ENCODE data around the gene IL15. TPM values are rescaled to one million over a fixed set of nuclear protein-coding genes. Genes with fewer than 3 reads are reported as not detected.
"Not testable (repeated sequence)": the region's sequence is repeated elsewhere in the genome, so short reads cannot be mapped to it uniquely, and the experiment has no call there.

IL15 gene, protein sequence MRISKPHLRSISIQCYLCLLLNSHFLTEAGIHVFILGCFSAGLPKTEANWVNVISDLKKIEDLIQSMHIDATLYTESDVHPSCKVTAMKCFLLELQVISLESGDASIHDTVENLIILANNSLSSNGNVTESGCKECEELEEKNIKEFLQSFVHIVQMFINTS
- 3.8 TPM in 2 replicates for total RNA-seq
- long read RNA-seq, transcript IL15-202 (8 exons, 1,447 nt): minor isoform, 7 of 34 reads
- long read RNA-seq, transcript IL15-201 (8 exons, 2,472 nt): major isoform, 9 of 34 reads
- long read RNA-seq, partial matches to known transcripts: 1 of 34 reads
- long read RNA-seq, other reads (novel, unspliced or antisense): 14 of 34 reads

- Mint-ChIP-seq H3K27ac (ENCODE audit: unreplicated experiment) (peak within 1 kb of the TSS; percentile 93), H3K27me3 (ENCODE audit: unreplicated experiment) (no peaks in the 10 kb centered on the region)
- DNase-seq (ENCODE audit: extremely low spot score, unreplicated experiment): peak; percentile 88
These were observed at the start of gene IL15 for GRCh38 chr4:141636082-141636770. TSS of gene IL15 (plus strand) at chr4:141636583. CDS start at chr4:141719465, 82,882 bp downstream.

DNA sequence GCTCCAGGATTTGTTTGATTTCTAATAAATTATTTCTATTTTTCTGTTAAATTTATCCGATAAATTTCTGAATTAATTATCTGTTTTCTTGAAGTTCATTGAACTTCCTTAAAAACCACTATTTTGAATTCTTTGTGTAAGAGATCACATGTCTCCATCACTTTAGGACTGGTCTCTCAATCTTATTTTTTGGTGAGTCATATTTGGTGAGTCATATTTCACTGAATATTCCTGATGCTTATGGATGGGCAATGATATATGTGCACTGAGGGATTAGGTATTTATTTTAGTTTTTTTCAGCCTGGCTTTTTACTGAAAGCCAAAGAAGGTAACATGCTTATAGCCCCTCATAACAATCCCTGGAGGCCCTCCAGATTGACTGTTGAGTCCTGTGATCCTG is 48.5 kb upstream of the IL15 start:
- no peak for DNase-seq (ENCODE audit: extremely low spot score, unreplicated experiment)
- Mint-ChIP-seq H3K36me3 (ENCODE audit: unreplicated experiment) (peaks cover 2% of the 10 kb centered on the region), H3K27ac (ENCODE audit: unreplicated experiment) (no peak overlapping the region), H3K4me1 (ENCODE audit: unreplicated experiment) (no peaks in the 10 kb centered on the region), H3K9me3 (ENCODE audit: unreplicated experiment) (peaks cover 33% of the 10 kb centered on the region), H3K27me3 (ENCODE audit: unreplicated experiment) (no peaks in the 10 kb centered on the region), H3K4me3 (ENCODE audit: unreplicated experiment) (no peak overlapping the region)
- TF ChIP-seq, protein P1, sequence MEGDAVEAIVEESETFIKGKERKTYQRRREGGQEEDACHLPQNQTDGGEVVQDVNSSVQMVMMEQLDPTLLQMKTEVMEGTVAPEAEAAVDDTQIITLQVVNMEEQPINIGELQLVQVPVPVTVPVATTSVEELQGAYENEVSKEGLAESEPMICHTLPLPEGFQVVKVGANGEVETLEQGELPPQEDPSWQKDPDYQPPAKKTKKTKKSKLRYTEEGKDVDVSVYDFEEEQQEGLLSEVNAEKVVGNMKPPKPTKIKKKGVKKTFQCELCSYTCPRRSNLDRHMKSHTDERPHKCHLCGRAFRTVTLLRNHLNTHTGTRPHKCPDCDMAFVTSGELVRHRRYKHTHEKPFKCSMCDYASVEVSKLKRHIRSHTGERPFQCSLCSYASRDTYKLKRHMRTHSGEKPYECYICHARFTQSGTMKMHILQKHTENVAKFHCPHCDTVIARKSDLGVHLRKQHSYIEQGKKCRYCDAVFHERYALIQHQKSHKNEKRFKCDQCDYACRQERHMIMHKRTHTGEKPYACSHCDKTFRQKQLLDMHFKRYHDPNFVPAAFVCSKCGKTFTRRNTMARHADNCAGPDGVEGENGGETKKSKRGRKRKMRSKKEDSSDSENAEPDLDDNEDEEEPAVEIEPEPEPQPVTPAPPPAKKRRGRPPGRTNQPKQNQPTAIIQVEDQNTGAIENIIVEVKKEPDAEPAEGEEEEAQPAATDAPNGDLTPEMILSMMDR (IDR thresholded peaks at IDR 0.05): no peak

More at GRCh38 chr4:141636082-141636770, at the start of gene IL15:
- Mint-ChIP-seq H3K36me3 (ENCODE audit: unreplicated experiment) (no peaks in the 10 kb centered on the region), H3K9me3 (ENCODE audit: unreplicated experiment) (no peaks in the 10 kb centered on the region), H3K4me3 (ENCODE audit: unreplicated experiment) (peak within 1 kb of the TSS; percentile 97), H3K4me1 (ENCODE audit: unreplicated experiment) (peaks cover 30% of the 10 kb centered on the region)
- TF ChIP-seq, protein P1 (IDR thresholded peaks at IDR 0.05): no peak

DNA sequence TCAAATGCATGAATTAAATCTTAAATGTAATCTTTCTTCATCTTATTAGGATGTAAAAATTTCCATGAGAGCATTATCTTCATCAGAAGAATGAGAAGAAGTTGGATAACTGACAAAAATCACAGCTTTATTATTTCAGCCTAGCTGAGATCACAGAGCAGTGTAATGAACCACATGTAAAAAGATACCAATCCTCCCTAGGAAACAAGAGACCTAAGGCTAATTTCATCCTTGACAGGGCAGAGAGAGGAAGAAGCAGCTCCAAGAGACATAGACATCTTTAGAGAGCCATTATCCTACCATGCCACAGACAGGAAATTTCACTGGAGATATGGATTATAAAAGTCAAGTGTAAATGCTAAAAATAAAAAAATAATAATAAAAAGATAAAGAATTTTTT is 40.9 kb upstream of the IL15 start:
- Mint-ChIP-seq H3K4me3 (ENCODE audit: unreplicated experiment) (no peak overlapping the region), H3K27me3 (ENCODE audit: unreplicated experiment) (no peaks in the 10 kb centered on the region), H3K27ac (ENCODE audit: unreplicated experiment) (no peak overlapping the region), H3K36me3 (ENCODE audit: unreplicated experiment) (no peaks in the 10 kb centered on the region), H3K4me1 (ENCODE audit: unreplicated experiment) (peaks cover 9% of the 10 kb centered on the region), H3K9me3 (ENCODE audit: unreplicated experiment) (peaks cover 4% of the 10 kb centered on the region)
- TF ChIP-seq, protein P1 (IDR thresholded peaks at IDR 0.05): no peak
- DNase-seq (ENCODE audit: extremely low spot score, unreplicated experiment): no peak

GRCh38 chr4:141599853-141600252 is 36.5 kb upstream of the IL15 start:
- peaks cover 9% of the 10 kb centered on the region for H3K4me1 Mint-ChIP-seq (ENCODE audit: unreplicated experiment)

DNA sequence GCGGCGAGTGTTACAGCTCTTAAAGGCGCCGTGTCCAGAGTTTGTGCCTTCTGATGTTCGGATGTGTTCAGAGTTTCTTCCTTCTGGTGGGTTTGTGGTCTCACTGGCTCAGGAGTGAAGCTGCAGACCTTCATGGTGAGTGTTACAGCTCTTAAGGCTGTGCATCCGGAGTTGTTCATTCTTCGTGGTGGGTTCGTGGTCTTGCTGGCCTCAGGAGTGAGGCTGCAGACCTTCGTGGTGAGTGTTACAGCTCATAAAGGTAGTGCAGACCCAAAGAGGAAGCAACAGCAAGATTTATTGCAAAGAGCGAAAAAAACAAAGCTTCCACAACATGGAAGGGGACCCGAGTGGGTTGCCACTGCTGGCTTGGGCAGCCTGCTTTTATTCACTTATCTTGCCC is 31.7 kb upstream of the IL15 start:
- not testable (repeated sequence) for H3K4me1 Mint-ChIP-seq (ENCODE audit: unreplicated experiment); DNase-seq (ENCODE audit: extremely low spot score, unreplicated experiment)

More at GRCh38 chr4:141599853-141600252, 36.5 kb upstream of the IL15 start:
- no peaks in the 10 kb centered on the region for H3K36me3 Mint-ChIP-seq (ENCODE audit: unreplicated experiment)
- H3K27ac Mint-ChIP-seq (ENCODE audit: unreplicated experiment): no peak overlapping the region
- no peaks in the 10 kb centered on the region for H3K27me3 Mint-ChIP-seq (ENCODE audit: unreplicated experiment)
- H3K9me3 Mint-ChIP-seq (ENCODE audit: unreplicated experiment): peaks cover 4% of the 10 kb centered on the region
- no peak for DNase-seq (ENCODE audit: extremely low spot score, unreplicated experiment)
- H3K4me3 Mint-ChIP-seq (ENCODE audit: unreplicated experiment): no peak overlapping the region
- TF ChIP-seq, protein P1 (IDR thresholded peaks at IDR 0.05): no peak

More for the DNA sequence above, 31.7 kb upstream of the IL15 start:
- H3K36me3 Mint-ChIP-seq (ENCODE audit: unreplicated experiment); H3K4me3 Mint-ChIP-seq (ENCODE audit: unreplicated experiment); H3K27me3 Mint-ChIP-seq (ENCODE audit: unreplicated experiment); H3K27ac Mint-ChIP-seq (ENCODE audit: unreplicated experiment); H3K9me3 Mint-ChIP-seq (ENCODE audit: unreplicated experiment): not testable (repeated sequence)
